SU-DHL-6 (cell line): Measurements from ENCODE around the gene PRSS48.

ENCODE experiments used
- H2AFZ ChIP-seq: fragments of 200-600 bp; sonication (generic); 2 replicates; pipeline ENCODE4 v1.6.1; 2014; ENCODE audit warnings: low read depth, mild to moderate bottlenecking, moderate library complexity, mixed read lengths, antibody characterized with exemption, low read length; ENCODE audit not compliant: severe bottlenecking
- H3F3A ChIP-seq: fragments of 200-600 bp; shearing (Covaris generic); 2 replicates; pipeline ENCODE4 v1.6.0; 2016; ENCODE audit warnings: antibody characterized with exemption, mild to moderate bottlenecking; ENCODE audit not compliant: insufficient read depth
- H3K27ac ChIP-seq: fragments of 200-600 bp; sonication (generic); 2 replicates; pipeline ENCODE4 v1.5.1; 2016; ENCODE audit warnings: low read depth, mild to moderate bottlenecking, low read length, moderate library complexity, mixed read lengths
- H3K27me3 ChIP-seq: fragments of 200-600 bp; sonication (generic), shearing (Covaris generic); 2 replicates; pipeline ENCODE4 v1.6.0; 2014; ENCODE audit warnings: mild to moderate bottlenecking, low read length
- H3K36me3 ChIP-seq: fragments of 200-600 bp; sonication (generic); 2 replicates; pipeline ENCODE4 v1.6.1; 2014; ENCODE audit warnings: mild to moderate bottlenecking, low read length, mixed read lengths
- H3K4me2 ChIP-seq: fragments of 300-600, 200-600 bp; shearing (Covaris generic), sonication (generic); 2 replicates; pipeline ENCODE4 v1.6.0; 2014; ENCODE audit warnings: low read length, low read depth, mild to moderate bottlenecking; ENCODE audit not compliant: poor library complexity, severe bottlenecking
- H3K4me3 ChIP-seq: fragments of 200-600 bp; sonication (generic); 2 replicates; pipeline ENCODE4 v1.5.1; 2014; ENCODE audit warnings: antibody characterized with exemption, low read length, mild to moderate bottlenecking, mixed read lengths; ENCODE audit not compliant: insufficient read depth, poor library complexity, severe bottlenecking
- H3K79me2 ChIP-seq: fragments of 200-600 bp; sonication (generic); 2 replicates; pipeline ENCODE4 v1.6.1; 2014; ENCODE audit warnings: mild to moderate bottlenecking, low read length, moderate library complexity; ENCODE audit not compliant: insufficient read depth
- H3K9ac ChIP-seq: fragments of 200-600 bp; sonication (generic); 2 replicates; pipeline ENCODE4 v1.7.0; 2014; ENCODE audit warnings: mild to moderate bottlenecking, low read length
- H3K9me2 ChIP-seq: fragments of 200-600 bp; sonication (generic); replicated peaks from 2 replicates; pipeline ENCODE4 v1.6.1; 2014; ENCODE audit warnings: low read length; ENCODE audit not compliant: insufficient read depth
- H3K9me3 ChIP-seq: fragments of 200-600 bp; sonication (generic); 2 replicates; pipeline ENCODE4 v1.6.1; 2014; ENCODE audit warnings: low read length, mixed read lengths; ENCODE audit not compliant: insufficient read depth
- H4K20me1 ChIP-seq: fragments of 200-600 bp; sonication (generic); 2 replicates; pipeline ENCODE4 v1.6.1; 2014; ENCODE audit warnings: low read depth, mild to moderate bottlenecking, antibody characterized with exemption, low read length, moderate library complexity, mixed read lengths
- CTCF ChIP-seq: fragments of 200-600 bp; sonication (generic); IDR thresholded peaks from one replicate; pipeline ENCODE4 v1.5.1; 2017; ENCODE audit warnings: antibody characterized with exemption, mild to moderate bottlenecking, low read length, moderate library complexity; ENCODE audit not compliant: insufficient read depth, poor library complexity, severe bottlenecking
- EZH2phosphoT487 ChIP-seq: fragments of 200-600 bp; sonication (generic), shearing (Covaris generic); conservative IDR thresholded peaks from 2 replicates; pipeline ENCODE4 v1.6.1; 2018; ENCODE audit warnings: mild to moderate bottlenecking, antibody characterized with exemption, low read length, moderate library complexity, mixed read lengths

Gene PRSS48

GRCh38 chr4:151296227-151296626 is 19.3 kb downstream of the PRSS48 start:
- Histone ChIP-seq H3K9me2 (no peaks in the 10 kb centered on the region), H2AFZ (no peak overlapping the region), H3F3A (no peaks in the 10 kb centered on the region), H3K27me3 (no peaks in the 10 kb centered on the region), H3K36me3 (no peaks in the 10 kb centered on the region), H3K4me2 (no peak overlapping the region), H3K9ac (no peak overlapping the region), H3K79me2 (no peaks in the 10 kb centered on the region), H4K20me1 (no peaks in the 10 kb centered on the region), H3K27ac (no peak overlapping the region), H3K4me3 (no peak overlapping the region), H3K9me3 (no peaks in the 10 kb centered on the region)
- TF ChIP-seq CTCF (no peak), EZH2phosphoT487 (no peak)

- Histone ChIP-seq H3K4me3 (no peak overlapping the region), H3K9me2 (no peaks in the 10 kb centered on the region), H3F3A (no peaks in the 10 kb centered on the region), H2AFZ (no peak overlapping the region), H4K20me1 (no peaks in the 10 kb centered on the region), H3K36me3 (no peaks in the 10 kb centered on the region), H3K9me3 (no peaks in the 10 kb centered on the region), H3K9ac (no peak overlapping the region), H3K4me2 (no peak overlapping the region), H3K27me3 (no peaks in the 10 kb centered on the region), H3K79me2 (no peaks in the 10 kb centered on the region), H3K27ac (no peak overlapping the region)
- TF ChIP-seq EZH2phosphoT487 (no peak), CTCF (no peak)
Measured at GRCh38 chr4:151297170-151297569, 20.2 kb downstream of the PRSS48 start.

- Histone ChIP-seq H2AFZ (no peak overlapping the region), H3K27me3 (no peaks in the 10 kb centered on the region), H3F3A (no peaks in the 10 kb centered on the region), H3K4me3 (no peak overlapping the region), H4K20me1 (no peaks in the 10 kb centered on the region), H3K9me2 (no peaks in the 10 kb centered on the region), H3K36me3 (no peaks in the 10 kb centered on the region), H3K9me3 (no peaks in the 10 kb centered on the region), H3K27ac (no peak overlapping the region), H3K4me2 (no peak overlapping the region), H3K9ac (no peak overlapping the region), H3K79me2 (no peaks in the 10 kb centered on the region)
- TF ChIP-seq CTCF (no peak), EZH2phosphoT487 (no peak)
Measured at GRCh38 chr4:151302432-151302831, 25.5 kb downstream of the PRSS48 start.

- Histone ChIP-seq H3K79me2 (no peaks in the 10 kb centered on the region), H3K4me3 (no peak overlapping the region), H3K4me2 (no peak overlapping the region), H3K27me3 (no peaks in the 10 kb centered on the region), H4K20me1 (no peaks in the 10 kb centered on the region), H3K27ac (no peak overlapping the region), H2AFZ (no peak overlapping the region), H3K9ac (no peak overlapping the region), H3K9me3 (no peaks in the 10 kb centered on the region), H3K36me3 (no peaks in the 10 kb centered on the region), H3K9me2 (no peaks in the 10 kb centered on the region), H3F3A (no peaks in the 10 kb centered on the region)
- TF ChIP-seq EZH2phosphoT487 (no peak), CTCF (no peak)
Measured at GRCh38 chr4:151304226-151304625, 27.3 kb downstream of the PRSS48 start.
